Erythroblast (primary cell): ENCODE data around the gene TTC39C.

Experiments
- GATA1 ChIP-seq: IDR thresholded peaks from 2 replicates; pipeline ENCODE4 v1.6.1; 2011; ENCODE audit warnings: low read depth, mild to moderate bottlenecking, control low read depth, low read length, moderate library complexity
- POLR2A ChIP-seq: IDR thresholded peaks from 2 replicates; pipeline ENCODE4 v1.6.1; 2011; ENCODE audit warnings: mild to moderate bottlenecking, low read length

- TF ChIP-seq POLR2A (no peak), GATA1 (no peak)
Observed at GRCh38 chr18:24048261-24048660, 33.7 kb downstream of the TTC39C start.
